Measurements from ENCODE around the gene PPP2R5A.
"Not testable (repeated sequence)": the region's sequence is repeated elsewhere in the genome, so short reads cannot be mapped to it uniquely, and the experiment has no call there.

PPP2R5A gene

GRCh38 chr1:212355230-212355969 lies 70.2 kb downstream of the PPP2R5A start:
- DNase-seq (ENCODE audit: low read depth in 2 of 2): no peak

- DNase-seq (ENCODE audit: low read depth in 2 of 2): no peak
Observed at GRCh38 chr1:212359794-212360479, 74.7 kb downstream of the PPP2R5A start.

- DNase-seq (ENCODE audit: low read depth in 2 of 2): no peak
Observed at GRCh38 chr1:212364985-212365384, 79.8 kb downstream of the PPP2R5A start.

GRCh38 chr1:212366901-212367300 lies 81.7 kb downstream of the PPP2R5A start:
- DNase-seq (ENCODE audit: low read depth in 2 of 2): no peak

GRCh38 chr1:212367474-212368072 lies 82.4 kb downstream of the PPP2R5A start:
- no peak for DNase-seq (ENCODE audit: low read depth in 2 of 2)

DNA sequence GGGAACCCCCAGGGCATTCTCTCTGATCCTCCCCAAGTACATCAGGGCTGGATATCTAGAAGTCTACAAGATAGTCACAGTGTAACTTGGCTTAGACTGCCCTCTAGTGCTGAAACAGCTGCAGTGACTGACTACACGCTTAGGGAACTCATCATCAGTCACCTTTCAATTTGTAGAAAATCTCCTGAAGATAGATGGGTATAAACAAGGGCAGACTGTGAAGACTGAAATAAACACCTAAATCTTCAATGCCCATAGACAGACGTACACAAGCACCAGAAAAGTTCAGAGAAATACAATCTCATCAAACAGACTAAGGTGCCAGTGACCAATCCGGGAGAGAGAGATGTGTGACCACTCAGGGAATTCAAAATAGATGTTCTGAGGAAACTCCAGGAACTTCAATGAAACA lies 82.9 kb downstream of the PPP2R5A start:
- DNase-seq (ENCODE audit: low read depth in 2 of 2): peak in 1 of 2 donors; percentile 19

DNA sequence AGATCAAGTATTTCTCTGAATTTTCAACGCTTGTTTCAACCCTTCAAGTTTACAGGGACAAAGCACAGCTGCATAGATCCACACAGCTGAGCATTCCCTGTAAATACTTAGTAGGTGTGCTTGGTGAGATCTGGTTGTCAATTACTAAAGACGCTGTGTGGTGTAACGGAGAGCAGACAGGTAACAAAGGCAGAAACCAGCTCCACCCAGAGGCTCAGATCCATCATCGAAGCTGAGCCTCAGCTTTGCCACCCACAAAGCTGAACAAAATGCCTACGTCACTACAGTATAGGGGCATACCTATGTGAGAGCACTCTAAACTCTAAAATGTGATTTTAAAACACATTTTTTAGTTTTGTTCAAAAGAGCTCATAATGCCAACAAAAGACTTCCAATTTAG lies 90.8 kb downstream of the PPP2R5A start:
- no peak for DNase-seq (ENCODE audit: low read depth in 2 of 2)

DNA sequence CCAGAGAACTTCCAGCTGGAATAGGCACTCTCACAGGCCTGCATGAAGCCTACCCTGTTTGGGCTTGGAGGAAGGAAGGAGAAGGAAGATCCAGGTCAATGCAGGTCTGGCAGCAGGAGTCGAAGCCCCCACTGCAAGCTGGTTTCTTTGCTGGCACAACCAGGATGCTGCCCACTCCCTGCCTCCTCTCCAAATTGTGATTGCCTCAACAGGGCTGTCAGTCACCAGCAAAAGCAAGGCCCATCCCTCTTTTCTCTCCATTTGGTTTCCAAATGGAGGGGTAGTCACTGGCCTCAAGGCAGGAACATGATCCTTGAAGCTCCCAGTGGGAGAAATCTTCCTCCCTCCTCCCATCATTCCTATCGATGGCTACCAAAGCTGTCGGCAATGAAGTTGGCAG lies 92.4 kb downstream of the PPP2R5A start:
- DNase-seq (ENCODE audit: low read depth in 2 of 2): no peak

DNA sequence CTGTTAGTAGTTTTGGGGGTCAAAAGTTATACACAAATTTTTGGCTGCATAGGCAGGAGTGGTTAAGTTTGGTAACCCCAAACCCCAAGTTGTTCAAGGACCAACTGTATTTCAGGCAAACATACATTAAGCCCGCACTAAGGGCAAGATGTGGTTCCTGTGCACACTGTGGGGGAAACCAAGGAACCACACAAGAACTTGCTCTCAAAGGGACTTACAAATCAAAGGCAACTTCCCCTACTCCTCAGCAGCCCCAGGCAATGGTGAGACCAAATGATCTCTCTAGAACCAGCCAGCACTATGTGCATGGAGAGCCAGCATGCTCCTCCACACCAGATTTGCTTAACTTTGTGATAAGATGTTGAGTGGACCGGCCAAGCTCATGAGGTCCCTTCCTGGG lies 94.2 kb downstream of the PPP2R5A start:
- DNase-seq (ENCODE audit: low read depth in 2 of 2): no peak

GRCh38 chr1:212381397-212382035 lies 96.3 kb downstream of the PPP2R5A start:
- no peak for DNase-seq (ENCODE audit: low read depth in 2 of 2)

DNA sequence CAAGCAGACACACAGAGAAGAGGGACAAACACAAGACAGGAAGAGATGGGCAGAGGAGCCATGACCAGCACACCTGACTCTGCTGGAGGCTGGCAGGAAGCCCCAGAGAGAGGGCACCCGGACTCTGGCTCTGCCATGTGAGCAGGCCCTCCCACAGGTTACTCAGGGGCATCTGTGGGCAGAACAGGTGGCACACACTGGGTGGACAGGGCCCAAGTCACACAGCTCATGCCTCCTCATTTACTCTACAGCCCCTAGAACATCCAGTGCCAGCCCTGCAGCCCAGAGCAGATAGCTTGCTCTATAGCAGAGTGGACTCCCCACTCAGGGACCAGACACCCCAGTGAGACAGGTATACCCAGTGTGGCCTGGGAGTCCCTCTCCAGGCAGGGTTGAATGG lies 100.8 kb downstream of the PPP2R5A start:
- DNase-seq (ENCODE audit: low read depth in 2 of 2): no peak

DNA sequence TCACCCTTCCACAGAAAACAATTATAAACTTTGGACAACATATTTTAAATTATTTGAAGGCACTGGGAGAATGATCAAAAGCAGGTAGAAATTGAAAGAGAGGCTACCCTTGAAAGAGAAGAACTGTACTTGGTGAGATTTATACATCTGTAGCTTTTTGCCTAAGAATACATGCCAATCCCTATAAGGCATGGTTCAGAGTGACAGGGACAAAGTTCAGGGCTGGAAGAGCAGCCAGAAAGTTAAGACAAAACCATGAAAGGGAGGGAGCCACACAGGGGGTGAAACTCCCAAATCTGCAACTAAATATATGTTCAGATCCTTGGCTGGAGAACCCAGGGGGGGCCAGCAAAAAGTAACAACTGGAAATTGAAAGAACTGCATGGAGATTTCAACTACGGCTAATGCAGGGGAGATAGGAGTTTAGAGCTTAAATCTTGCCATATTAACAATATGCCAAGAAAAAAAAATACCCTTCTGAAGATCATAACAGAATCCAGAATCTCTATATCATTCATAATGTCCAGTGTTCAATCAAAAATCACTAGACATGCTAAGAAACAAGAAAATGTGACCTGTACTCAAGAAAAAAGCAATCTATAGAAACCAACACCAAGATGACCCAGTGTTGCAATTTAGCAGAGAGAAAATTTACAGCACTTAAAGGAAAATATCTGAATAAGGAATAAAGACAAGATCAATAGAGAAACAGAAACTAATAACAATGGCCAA lies 103.9 kb downstream of the PPP2R5A start:
- DNase-seq (ENCODE audit: low read depth in 2 of 2): no peak

- DNase-seq (ENCODE audit: low read depth in 2 of 2): not testable (repeated sequence)
Observed at GRCh38 chr1:212395678-212396437, 110.6 kb downstream of the PPP2R5A start.

DNA sequence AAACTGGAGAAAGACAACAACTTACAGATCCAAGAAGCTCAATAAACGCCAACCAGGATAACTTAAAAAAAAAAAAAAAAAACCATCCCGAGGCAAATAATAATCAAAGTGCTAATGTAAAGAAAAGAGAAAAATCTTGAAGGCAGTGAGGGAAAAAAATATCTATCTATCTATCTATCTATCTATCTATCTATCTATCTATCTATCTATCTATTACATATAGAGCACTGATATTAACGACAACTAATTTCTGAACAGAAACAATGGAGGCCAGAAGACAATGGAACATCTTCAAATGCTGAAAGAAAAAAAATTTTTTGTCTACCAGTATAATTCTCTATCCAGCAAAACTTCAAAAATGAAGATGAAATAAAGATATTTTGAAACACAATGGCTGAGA lies 111.4 kb downstream of the PPP2R5A start:
- no peak for DNase-seq (ENCODE audit: low read depth in 2 of 2)

DNA sequence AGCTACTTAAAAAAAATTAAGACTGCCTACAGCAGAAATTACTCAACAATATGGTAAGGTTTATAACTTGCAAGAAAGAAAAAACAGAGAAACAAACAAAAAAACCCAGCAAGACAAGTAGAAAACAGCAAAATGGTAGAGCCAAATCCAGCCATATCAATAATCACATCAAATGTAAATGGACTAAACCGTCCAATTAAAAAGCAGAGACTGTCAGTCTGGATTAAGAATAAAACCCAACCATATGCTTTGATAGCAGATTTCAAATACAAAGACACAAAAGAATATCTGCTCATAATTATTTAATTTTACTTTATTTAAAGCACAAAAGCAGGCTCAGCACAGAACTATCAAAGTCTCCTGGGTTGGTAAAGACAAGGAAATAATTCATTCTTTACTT lies 112.0 kb downstream of the PPP2R5A start:
- no peak for DNase-seq (ENCODE audit: low read depth in 2 of 2)

- DNase-seq (ENCODE audit: low read depth in 2 of 2): no peak
Observed at GRCh38 chr1:212401042-212401441, 115.8 kb downstream of the PPP2R5A start.

GRCh38 chr1:212401838-212402582 lies 116.8 kb downstream of the PPP2R5A start:
- no peak for DNase-seq (ENCODE audit: low read depth in 2 of 2)

DNA sequence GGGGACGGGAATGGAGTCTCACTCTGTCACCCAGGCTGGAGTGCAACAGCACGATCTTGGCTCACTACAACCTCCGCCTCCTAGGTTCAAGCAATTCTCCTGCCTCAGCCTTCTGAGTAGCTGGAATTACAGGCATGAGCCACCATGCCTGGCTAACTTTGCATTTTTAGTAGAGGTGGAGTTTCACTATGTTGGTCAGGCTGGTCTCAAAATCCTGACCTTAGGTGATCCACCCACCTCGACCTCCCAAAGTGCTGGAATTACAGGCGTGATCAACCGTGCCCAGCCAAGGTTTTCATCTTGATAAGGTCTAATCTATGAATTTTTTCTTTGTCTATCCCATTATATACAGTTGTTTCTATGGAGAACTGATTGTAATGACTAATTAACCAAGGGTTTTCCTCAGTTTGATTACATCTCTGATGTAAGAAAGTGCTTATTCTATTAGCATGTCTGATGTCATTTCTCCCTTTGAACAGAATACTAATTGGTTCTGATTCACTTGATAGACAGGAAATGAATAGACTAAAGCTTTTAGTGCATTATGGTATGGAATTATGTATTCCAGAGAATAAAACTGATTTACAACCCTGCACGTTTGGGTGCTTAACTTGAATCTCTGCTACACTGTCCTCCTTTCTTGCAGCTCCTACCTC lies 117.6 kb downstream of the PPP2R5A start:
- no peak for DNase-seq (ENCODE audit: low read depth in 2 of 2)

DNA sequence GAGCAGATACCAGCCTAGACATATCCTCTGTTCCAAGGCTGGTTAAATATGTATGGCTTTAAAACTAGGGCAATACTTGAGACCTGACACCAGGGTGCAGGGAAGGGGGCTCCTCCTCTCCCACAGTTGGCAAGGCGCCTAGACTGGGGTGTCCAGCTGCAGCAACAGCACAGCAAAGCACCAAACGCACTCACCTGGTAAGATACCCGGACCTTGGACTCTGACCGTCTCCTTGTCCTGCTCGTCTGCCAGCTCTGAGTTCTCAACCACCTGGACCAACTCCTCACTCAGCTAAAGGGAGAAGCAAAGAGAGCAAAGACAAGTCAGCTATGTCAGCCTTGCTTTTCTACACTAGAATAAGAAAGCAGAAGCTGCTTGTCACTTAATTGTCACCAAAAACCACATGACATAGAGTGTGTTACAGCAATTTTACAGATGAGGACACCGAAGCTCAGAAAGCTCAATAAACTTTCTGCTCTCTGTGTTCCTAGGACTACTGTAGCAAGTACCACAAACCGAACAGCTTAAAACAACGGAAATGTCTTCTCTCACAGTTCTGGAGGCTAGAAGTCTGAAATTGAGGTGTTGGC lies 125.1 kb downstream of the PPP2R5A start:
- no peak for DNase-seq (ENCODE audit: low read depth in 2 of 2)
